H1 (cell line): ENCODE results near the gene SESN2. TPM values are rescaled to one million over a fixed set of nuclear protein-coding genes. Genes with fewer than 3 reads are reported as not detected.

Experiments
- HDAC2 ChIP-seq, 2 experiments: fragments of 300-600 bp in 1 of 2; sonication (generic) in 1 of 2; IDR thresholded peaks; 2 replicates each; pipeline ENCODE4 v1.6.1; 2011 to 2012; ENCODE audit warnings: low read depth in 2 of 2, low read length in 2 of 2, mild to moderate bottlenecking in 2 of 2, moderate library complexity in 2 of 2, borderline replicate concordance in 1 of 2, inconsistent platforms in 1 of 2
- POU5F1 ChIP-seq: IDR thresholded peaks from 2 replicates; pipeline ENCODE4 v1.6.1; 2011; ENCODE audit warnings: low read depth, mild to moderate bottlenecking, low read length, moderate library complexity
- TBP ChIP-seq: IDR thresholded peaks from 2 replicates; pipeline ENCODE4 v1.6.1; 2011; ENCODE audit warnings: low read depth, low read length, improper control_type of control experiment
- USF2 ChIP-seq: IDR thresholded peaks from 2 replicates; pipeline ENCODE4 v1.6.1; 2011; ENCODE audit warnings: low read length, improper control_type of control experiment
- polyA plus RNA-seq, 7 experiments: library from polyadenylated mRNA; depleted of rRNA in 3 of 7; stranded (reverse) in 5 of 7; unstranded in 2 of 7; fragments of >200 nt in 5 of 7; fragments of 200-250 nt in 2 of 7; gene quantifications; 1 replicate in 5 of 7; 2 replicates in 1 of 7; 4 replicates in 1 of 7; pipeline versions ENCODE4 v1.2.1 to v1.2.3, GENCODE V29; 2011 to 2013; ENCODE audit warnings: missing spikeins in 2 of 7, mixed read lengths in 2 of 7
- total RNA-seq: library from RNA; stranded (reverse); fragmentation: NEBNext Ultra II Directional; extraction: Animal tissue kit (Norgen Biotek cat#: 25700); gene quantifications from 2 replicates; pipeline ENCODE4 v1.2.1, GENCODE V29; 2021
- TF ChIP-seq, protein P1 (sequence below): IDR thresholded peaks from 2 replicates; pipeline ENCODE4 v1.6.1; 2012; ENCODE audit warnings: low read length, inconsistent platforms

Gene SESN2
- total and polyA plus RNA-seq, 2 of the 8 experiments (the other 6 are each of a cell fraction or from before 2014, with no cell fraction given), result 25.1 to 33.0 TPM

DNA sequence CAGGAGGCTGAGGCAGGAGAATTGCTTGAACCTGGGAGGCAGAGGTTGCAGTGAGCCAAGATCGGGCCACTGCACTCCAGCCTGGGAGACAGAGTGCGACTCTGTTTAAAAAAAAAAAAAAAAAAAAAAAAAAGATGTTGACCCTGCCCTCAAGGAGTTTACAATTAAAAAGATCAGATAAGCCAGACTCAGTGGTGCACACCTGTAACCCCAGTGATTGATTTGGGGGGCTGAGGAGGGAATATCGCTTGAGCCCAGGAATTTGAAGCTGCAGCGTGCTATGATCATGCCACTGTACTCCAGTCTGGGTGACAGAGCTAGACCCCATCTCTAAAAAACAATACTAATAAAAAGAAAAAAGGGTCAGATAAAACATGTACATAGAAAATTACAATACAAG lies 1.6 kb upstream of the SESN2 start (continued):
- TF ChIP-seq, protein P1, sequence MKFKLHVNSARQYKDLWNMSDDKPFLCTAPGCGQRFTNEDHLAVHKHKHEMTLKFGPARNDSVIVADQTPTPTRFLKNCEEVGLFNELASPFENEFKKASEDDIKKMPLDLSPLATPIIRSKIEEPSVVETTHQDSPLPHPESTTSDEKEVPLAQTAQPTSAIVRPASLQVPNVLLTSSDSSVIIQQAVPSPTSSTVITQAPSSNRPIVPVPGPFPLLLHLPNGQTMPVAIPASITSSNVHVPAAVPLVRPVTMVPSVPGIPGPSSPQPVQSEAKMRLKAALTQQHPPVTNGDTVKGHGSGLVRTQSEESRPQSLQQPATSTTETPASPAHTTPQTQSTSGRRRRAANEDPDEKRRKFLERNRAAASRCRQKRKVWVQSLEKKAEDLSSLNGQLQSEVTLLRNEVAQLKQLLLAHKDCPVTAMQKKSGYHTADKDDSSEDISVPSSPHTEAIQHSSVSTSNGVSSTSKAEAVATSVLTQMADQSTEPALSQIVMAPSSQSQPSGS, result no peak
- no peak for TF ChIP-seq HDAC2 (IDR thresholded peaks at IDR 0.05; ENCODE audit: borderline replicate concordance in 1 of 2, low read depth in 2 of 2, low read length in 2 of 2)
- no peak for TF ChIP-seq POU5F1
- TF ChIP-seq USF2, result no peak
- TF ChIP-seq TBP, result no peak
